Pancreas (tissue), 10 donors: Measurements from ENCODE around the gene SNRPF. TPM values are rescaled to one million over a fixed set of nuclear protein-coding genes. Genes with fewer than 3 reads are reported as not detected.

Experiments
- ATAC-seq, 4 donors: fragments of 200-7000 bp; cut with Tn5 transposase; one replicate each; pipeline versions ENCODE4 v1.8.0 to v1.9.1; 2020; ENCODE audit warnings: mild to moderate bottlenecking in 4 of 4, moderate library complexity in 4 of 4
- DNase-seq, 6 donors: peaks; one replicate each; pipeline ENCODE4 v3.0.0-alpha.2; 2020
- FAIRE-seq: peaks from 2 replicates; lab custom pipeline; 2012; peaks lifted over from hg19 to GRCh38; lab: Jason Lieb, UNC
- H3K27ac ChIP-seq, 4 donors: fragments of 200-600 bp; sonication (generic); 1 replicate in 3 of 4; 2 replicates in 1 of 4; pipeline versions ENCODE4 v1.5.0 to v1.8.0; 2020
- H3K27me3 ChIP-seq, 4 donors: fragments of 200-600 bp; one replicate each; pipeline ENCODE4 v1.8.0; 2021
- H3K36me3 ChIP-seq, 3 donors: fragments of 200-600 bp; sonication (generic) in 1 of 3; one replicate each; pipeline versions ENCODE4 v1.5.0 to v1.8.0; 2020 to 2021
- H3K4me1 ChIP-seq, 3 donors: fragments of 200-600 bp; one replicate each; pipeline ENCODE4 v1.8.0; 2021
- H3K4me3 ChIP-seq, 4 donors: fragments of 200-600 bp; sonication (generic) in 2 of 4; one replicate each; pipeline versions ENCODE4 v1.5.0 to v1.8.0; 2020 to 2021
- H3K9me3 ChIP-seq, 4 donors: fragments of 200-600 bp; one replicate each; pipeline ENCODE4 v1.8.0; 2021
- WGBS, 2 donors: extraction: QIAGEN DNeasy Blood & Tissue Kit; methylation state at CpG; one replicate each; pipeline ENCODE4 v1.1.7; 2013; 5-methylcytosine and 5-hydroxymethylcytosine counted together
- intact Hi-C, 3 donors: fragments of 100-400 bp; cut with DNase I; formaldehyde crosslinking; loops; one replicate each; pipeline versions ENCODE4 v1.11.1 to v1.14.2; 2022
- polyA plus RNA-seq, 2 donors: library from polyadenylated mRNA; stranded (reverse); fragments of 200-250 nt; gene quantifications; one replicate each; pipeline ENCODE4 v1.2.3, GENCODE V29; 2013
- total RNA-seq, 6 donors: library from RNA; stranded (reverse); fragmentation: NEBNext Ultra II Directional in 4 of 6; extraction: Animal tissue kit (Norgen Biotek cat#: 25700) in 4 of 6; gene quantifications; one replicate each; pipeline versions ENCODE4 v1.2.1 to v1.2.4, GENCODE V29; 2021 to 2023
- TF ChIP-seq, protein P1 (sequence below), 4 donors: fragments of 200-600 bp; sonication (generic) in 3 of 4; IDR thresholded peaks; one replicate each; pipeline versions ENCODE4 v1.5.0 to v1.8.0; 2021; ENCODE audit warnings: antibody characterized with exemption in 4 of 4
- donor health status: healthy with polysubstance abuse.
- donor health status: DM: no; HTN: no; CAD: no; lungs with moderate emphysema.
- donor health status: DM: no; HTN: no; CAD: no.
- donor health status: control.
- donor health status: control.
- donor health status: Bipolar disorder and iron deficiency.
- donor health status: DM: yes; HTN: yes; CAD: no.
- donor health status: DM: no; HTN: no; CAD: no.
- donor health status: DM: no; HTN: no; CAD: no.
- donor health status: DM: yes; HTN: yes; CAD: no.

Gene SNRPF
- total and polyA plus RNA-seq, 8 donors: 4.8 to 21.7 (median 8.1) TPM

- peak; percentile 85 for FAIRE-seq
- no peaks in the 10 kb centered on the region for H3K9me3 ChIP-seq
- intact Hi-C loops: no loop called here
- H3K27ac ChIP-seq: no peak overlapping the region
- peak in 3 of 6 donors; percentile 41 to 69 (median 42) for DNase-seq
- WGBS, 2 donors: 0% methylated on average over 1 of the region's 1 CpG
- no peak overlapping the region for H3K4me3 ChIP-seq
- peaks cover 0 to 5% (median 3%) of the 10 kb centered on the region in 3 donors for H3K4me1 ChIP-seq
- H3K27me3 ChIP-seq: no peaks in the 10 kb centered on the region
- H3K36me3 ChIP-seq: no peaks in the 10 kb centered on the region
- TF ChIP-seq, protein P1, sequence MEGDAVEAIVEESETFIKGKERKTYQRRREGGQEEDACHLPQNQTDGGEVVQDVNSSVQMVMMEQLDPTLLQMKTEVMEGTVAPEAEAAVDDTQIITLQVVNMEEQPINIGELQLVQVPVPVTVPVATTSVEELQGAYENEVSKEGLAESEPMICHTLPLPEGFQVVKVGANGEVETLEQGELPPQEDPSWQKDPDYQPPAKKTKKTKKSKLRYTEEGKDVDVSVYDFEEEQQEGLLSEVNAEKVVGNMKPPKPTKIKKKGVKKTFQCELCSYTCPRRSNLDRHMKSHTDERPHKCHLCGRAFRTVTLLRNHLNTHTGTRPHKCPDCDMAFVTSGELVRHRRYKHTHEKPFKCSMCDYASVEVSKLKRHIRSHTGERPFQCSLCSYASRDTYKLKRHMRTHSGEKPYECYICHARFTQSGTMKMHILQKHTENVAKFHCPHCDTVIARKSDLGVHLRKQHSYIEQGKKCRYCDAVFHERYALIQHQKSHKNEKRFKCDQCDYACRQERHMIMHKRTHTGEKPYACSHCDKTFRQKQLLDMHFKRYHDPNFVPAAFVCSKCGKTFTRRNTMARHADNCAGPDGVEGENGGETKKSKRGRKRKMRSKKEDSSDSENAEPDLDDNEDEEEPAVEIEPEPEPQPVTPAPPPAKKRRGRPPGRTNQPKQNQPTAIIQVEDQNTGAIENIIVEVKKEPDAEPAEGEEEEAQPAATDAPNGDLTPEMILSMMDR (IDR thresholded peaks at IDR 0.05): peak; percentile 7 to 57 (median 45)
- ATAC-seq: peak; percentile 81 to 90 (median 90)
Observed at GRCh38 chr12:95820096-95820703, 38.6 kb upstream of the SNRPF start.

- Histone ChIP-seq H3K4me3 (no peak overlapping the region), H3K27me3 (no peaks in the 10 kb centered on the region), H3K4me1 (peaks cover 11 to 16% (median 15%) of the 10 kb centered on the region in 3 donors), H3K27ac (peak overlapping the region in 2 of 4 donors; percentile 28 to 50), H3K9me3 (no peaks in the 10 kb centered on the region), H3K36me3 (no peaks in the 10 kb centered on the region)
- DNase-seq (no peak), FAIRE-seq (no peak), ATAC-seq (peak; percentile 68 to 96 (median 86))
- TF ChIP-seq, protein P1 (IDR thresholded peaks at IDR 0.05): no peak
- intact Hi-C loops: no loop called here
Observed at GRCh38 chr12:95829395-95829794, 29.4 kb upstream of the SNRPF start.

- Histone ChIP-seq H3K4me1 (peaks cover 11 to 16% (median 15%) of the 10 kb centered on the region in 3 donors), H3K27me3 (no peaks in the 10 kb centered on the region), H3K4me3 (no peak overlapping the region), H3K36me3 (no peaks in the 10 kb centered on the region), H3K9me3 (no peaks in the 10 kb centered on the region), H3K27ac (no peak overlapping the region)
- no peak for ATAC-seq
- DNase-seq: no peak
- WGBS, 2 donors: 75 to 77% methylated on average over 2 of the region's 2 CpGs
- no peak for FAIRE-seq
- intact Hi-C loops: no loop called here
- TF ChIP-seq, protein P1 (IDR thresholded peaks at IDR 0.05): no peak
Observed at GRCh38 chr12:95830335-95831089, 28.2 kb upstream of the SNRPF start.

- TF ChIP-seq, protein P1 (IDR thresholded peaks at IDR 0.05): no peak
- FAIRE-seq (no peak), DNase-seq (no peak), ATAC-seq (no peak)
- Histone ChIP-seq H3K4me3 (no peak overlapping the region), H3K36me3 (no peaks in the 10 kb centered on the region), H3K4me1 (peaks cover 3 to 13% (median 9%) of the 10 kb centered on the region in 3 donors), H3K9me3 (no peaks in the 10 kb centered on the region), H3K27ac (no peak overlapping the region), H3K27me3 (no peaks in the 10 kb centered on the region)
- WGBS, 2 donors: 91 to 95% methylated on average over 1 of the region's 1 CpG
- intact Hi-C loops: no loop called here
Observed at GRCh38 chr12:95834572-95834971, 24.2 kb upstream of the SNRPF start.
